SHP77 treated with DMSO at 0.1 percent for 48 hours (cell line): ENCODE results near the gene MRNIP.

Experiments
- DNase-seq: peaks from one replicate; lab custom pipeline; 2025; lab: John Stamatoyannopoulos, UW

MRNIP gene

DNA sequence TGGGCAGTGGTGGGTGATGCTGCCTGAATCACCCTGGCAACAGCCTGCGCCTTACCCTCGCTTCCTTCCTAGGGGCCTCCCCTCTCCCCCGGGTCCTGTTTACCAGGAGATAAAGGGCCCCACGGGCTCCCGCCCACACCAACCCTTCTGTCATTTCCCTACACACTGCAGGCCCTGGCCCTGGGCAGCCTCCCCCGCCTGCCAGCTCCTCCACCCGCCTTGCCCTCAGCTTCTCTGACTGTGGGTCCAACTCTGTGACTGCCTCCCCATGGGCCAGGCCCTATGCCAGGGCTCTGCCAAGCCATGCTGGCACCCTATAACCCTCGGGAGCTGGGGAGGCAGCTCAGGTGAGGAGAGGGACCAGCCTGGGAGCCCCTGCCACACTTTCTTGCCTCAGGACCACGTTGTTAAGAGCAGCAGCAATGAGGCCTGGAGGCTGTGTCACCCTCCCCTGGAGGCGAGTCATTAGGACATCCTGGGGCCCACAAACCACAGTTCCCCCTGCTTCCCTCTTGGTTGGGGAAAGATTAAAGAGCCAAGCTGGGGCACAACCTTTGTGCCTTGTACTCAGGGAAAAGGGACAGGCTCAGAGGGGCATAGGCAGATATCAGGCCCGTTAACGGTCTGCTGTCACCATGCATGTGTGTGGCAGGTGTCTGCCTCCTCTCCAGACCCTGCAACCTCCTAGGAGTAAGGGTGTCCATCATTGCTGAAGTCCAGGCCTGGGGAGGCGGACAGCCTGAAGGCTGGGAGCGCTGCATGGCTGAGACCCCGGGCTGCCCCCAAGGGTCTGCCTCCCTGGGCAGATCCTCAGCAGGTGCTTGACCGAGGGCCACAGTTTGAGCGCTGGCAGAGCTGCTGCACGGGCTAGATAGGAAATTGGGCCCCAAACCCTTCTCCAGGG is 54.7 kb downstream of the MRNIP start:
- DNase-seq: no peak

DNA sequence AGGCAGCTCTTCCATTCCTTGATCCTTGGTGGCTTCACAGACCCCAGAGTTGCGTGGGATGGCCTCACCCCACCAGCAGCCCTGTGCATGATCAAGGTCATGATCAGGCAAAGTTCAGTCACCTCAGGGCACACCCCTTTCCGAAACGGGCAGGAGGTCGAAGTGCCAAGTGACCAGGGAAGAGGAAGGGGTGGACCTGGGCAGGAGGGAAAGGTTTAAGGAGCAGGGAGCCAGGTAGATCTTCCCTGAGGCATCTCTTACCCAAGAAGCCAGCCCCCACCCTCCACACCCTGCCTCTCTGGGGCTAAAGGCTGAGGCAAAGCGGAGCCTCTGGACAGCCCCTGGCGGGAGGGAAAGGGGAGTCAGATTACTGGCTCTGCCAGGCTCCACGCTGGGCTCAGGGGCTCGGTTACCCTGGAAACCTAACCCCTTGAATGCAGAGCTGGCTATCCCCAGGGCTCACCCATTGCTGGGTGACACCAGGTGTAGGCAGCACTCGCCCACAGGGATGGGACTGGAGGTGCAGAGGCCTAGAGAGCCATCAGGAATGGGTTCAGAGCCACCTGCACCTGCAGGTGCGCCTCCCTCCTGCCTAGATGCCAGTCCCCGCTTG is 55.6 kb downstream of the MRNIP start:
- no peak for DNase-seq

DNA sequence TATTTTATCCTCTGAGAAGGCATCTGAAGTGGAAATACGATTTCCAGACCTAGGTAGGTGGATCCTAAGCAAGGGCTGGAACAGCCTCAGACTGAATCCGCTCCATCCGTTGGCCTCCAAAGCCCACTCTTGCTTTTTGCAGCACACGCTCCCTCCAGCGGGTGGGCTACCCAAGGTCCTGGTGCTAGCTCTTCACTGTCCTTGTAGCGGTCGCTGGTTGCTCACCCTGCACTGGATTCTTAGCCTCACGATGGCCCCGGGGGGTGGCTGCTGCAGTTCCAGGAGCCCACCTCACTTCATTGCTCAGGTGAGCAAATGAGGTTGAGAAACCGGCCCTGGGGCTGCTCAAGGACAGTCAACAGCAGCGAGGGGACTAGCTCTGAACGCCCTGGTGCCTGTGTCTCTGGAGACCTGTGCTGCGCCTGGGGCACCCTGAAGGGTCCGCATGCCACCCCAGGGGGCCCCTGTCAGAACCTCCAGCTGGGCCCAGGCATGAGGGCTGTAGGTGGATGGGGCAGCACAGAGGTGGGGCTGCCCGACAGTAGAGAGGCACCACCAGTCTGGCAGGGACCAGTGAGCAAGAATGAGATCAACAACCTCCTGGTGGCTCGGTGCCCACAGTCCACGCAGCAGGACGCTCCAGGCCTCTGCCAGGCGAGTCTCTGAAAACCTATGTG is 56.3 kb downstream of the MRNIP start:
- no peak for DNase-seq

DNA sequence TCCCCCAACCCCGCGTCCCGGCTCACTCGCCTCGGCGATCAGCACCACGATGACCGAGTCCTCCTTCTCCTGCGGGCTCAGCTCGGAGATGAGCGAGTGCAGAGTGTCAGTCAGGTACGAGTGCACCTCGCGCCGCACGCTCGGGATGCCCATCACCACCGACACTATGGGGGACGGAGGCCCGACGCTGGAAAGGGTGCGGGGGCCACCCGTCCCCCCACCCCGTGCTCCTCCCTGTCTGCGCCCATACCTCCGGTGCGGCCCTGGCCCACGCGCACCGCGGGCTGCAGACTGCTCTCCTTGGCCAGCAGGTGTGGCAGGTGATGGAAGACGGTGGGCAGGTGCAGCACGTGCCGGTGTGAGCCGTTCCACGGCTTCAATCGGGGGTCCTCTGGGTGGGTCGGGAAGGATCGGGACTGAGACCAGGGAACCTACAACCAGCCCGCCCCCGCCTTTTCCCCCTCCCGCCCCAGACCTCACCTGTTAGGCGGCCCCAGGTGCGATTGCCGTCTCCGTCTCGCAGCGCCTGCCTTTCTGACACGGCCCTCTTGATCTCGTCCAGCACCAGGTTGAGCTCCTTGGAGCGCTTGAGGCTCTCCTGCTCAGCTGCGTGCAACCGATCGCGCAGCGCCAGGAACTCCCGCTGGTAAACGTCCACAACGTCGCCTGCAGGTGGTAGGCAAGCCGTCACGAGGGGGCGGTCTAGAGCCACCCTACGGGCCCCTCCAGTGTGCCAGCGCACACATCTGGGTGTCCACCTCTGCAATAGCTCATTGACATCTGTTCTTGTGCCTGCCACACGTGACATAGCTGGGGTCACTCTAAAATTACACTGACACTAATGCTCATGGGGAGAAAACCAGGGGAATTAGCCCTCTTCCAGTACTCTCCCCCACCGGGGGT is 57.1 kb downstream of the MRNIP start:
- DNase-seq: no peak

DNA sequence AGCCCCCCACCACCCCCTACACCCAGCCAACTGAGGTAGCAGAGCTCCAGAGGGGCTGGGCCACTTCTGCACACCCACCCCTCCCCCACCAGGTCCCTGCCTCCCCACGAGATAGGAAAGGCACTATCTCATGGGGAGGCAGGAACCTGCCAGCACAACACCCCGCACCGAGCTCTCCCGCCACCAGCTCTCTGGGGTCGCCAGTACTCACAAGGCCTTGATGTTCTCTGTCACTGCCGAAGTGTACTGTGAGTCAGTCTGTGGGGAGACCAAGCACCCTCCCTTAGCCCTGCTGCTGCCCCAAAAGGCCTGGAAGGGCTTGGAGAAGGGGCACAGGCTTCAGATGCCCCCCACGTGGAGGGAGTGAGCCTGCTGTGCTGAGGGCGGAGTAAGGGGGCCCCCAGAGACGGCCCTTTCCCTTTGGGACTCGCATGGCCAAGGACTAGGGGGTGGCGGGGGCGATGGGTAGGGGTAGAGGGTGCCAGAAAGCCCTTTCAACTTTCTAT is 57.9 kb downstream of the MRNIP start:
- DNase-seq: no peak

DNA sequence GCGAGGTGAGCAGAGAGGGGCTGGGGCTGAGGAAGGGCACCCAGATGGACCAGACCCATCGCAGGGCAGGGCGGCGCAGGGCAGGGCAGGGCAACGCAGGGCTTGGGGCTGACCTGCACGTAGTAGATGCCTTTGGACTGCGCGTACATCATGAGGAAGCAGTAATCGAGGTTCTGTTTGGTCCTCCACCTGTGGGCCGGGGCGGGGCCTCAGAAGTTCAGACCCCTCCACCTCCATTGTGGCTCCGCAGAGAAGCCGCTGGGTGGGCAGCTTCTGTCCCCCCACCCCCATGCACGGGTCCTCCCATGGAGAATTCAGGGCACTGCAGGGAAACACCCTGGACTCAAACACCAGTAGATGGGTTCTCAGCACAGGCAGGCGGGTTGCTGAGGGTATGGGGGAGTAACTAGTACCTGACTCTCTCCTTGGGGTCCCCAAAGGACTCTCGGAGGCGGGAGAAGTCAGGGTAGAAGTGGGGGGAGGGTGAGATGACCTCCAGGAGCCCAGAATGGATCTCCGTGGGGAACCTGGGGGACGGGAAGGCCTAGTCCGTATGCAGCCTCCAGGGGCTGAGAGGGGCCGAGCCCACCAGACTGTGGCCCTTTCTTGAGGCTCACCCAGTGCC is 58.4 kb downstream of the MRNIP start:
- no peak for DNase-seq

DNA sequence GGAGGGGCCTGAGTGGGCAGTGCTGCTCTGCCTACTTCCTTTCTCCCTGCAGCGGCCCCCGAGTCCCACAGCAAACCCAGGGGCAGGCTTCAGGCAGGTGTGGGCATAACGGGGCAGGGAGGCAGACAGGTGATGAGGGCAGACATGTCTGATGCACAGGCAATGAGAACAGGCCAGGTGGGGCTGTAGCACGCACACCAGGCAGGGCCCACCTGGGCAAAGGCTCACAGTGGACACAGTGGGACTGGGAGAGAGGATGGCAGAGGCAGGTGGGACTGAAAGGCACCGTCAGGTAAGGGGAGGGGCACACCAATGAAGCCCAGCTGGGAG is 59.0 kb downstream of the MRNIP start:
- DNase-seq: no peak

DNA sequence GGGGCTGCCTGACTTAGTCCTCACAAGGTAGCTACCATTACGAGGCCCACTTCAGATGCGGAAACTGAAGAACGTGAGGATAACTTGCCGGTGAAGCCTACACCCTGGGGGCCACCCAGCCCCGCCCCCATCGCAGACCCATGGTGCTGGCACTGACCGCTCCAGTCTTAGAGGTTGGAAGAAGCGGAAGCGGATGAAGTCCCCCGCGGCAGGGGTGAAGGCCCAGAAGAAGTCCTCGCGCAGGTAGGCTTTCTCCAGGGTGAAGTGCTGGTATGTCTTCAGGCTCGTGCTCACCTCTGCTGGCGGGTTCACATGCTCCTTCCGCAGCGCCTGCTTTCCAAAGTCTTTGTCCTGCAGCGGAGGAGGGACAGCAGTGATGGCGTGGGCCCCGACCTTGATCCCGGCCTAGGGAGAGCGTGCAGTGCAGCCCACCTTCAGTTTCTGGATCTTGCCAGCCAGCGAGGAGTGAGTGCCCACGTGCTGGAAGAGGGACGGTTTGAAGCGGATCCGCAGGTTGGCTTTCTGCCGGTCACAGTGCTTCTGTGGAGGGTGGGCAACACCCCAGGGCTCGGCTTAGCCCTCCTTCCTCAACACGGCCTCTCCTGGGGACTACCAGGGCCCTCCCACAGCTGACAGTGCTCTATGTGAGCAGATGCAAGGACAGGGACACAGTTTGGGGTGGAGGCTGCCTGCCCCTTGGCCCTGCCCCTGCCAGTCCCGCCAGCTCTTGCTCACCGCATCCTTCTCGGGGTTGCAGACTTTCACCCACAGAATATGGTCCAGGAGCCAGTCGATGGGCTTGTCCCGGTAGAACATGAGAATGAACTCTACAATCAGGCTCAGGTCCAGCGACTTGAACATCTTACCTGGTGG is 59.6 kb downstream of the MRNIP start:
- no peak for DNase-seq

DNA sequence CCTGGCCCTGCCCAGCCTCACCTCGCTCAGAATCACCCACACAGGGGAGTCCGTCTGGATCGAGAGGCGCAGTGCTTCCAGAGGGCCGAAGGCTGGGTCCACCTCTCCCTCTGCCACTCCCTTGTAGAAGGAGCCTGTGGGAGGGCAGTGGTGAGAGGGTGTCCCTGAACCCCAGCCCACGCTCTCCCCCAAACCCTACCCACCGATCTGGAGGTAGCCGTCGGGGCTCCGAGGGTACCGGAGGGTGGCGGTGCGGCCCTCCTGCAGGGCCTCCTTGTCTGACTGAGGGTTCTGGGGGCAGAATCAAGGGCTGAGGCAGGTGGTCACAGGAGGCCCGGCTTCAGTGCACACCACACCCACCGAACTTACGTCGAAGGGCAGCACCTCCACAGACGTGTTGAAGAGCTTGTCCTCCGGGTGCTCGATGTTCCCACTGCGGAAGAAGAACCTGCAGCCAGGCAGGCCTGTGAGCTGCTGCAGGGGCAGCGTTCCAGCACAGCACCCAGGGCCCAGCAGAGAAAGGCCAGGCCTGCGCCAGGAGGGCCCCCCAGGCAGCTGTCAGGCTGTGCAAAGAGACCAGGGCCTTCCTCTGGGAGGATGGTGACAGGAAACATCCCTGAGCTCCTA is 60.4 kb downstream of the MRNIP start:
- DNase-seq: no peak

DNA sequence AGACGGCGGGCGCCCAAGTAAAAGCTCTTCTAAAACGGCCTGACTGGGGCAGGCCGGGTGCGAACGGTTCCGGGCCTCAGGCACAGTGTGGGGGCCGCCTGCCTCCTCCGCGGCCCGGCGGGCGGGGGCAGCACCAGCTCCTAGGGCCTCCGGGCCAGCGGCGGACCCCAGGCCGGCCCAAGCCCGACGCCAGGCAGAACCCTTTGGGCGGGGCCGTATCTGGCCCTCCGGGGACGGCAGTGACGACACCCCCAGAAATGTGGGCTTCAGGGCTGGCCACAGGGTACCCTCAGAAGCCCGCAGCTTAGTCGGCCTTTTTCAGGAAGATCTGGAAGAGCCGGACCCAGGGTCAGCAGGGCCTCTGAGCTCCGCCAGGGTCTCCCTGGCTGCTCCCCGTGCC is 60.9 kb downstream of the MRNIP start:
- no peak for DNase-seq

DNA sequence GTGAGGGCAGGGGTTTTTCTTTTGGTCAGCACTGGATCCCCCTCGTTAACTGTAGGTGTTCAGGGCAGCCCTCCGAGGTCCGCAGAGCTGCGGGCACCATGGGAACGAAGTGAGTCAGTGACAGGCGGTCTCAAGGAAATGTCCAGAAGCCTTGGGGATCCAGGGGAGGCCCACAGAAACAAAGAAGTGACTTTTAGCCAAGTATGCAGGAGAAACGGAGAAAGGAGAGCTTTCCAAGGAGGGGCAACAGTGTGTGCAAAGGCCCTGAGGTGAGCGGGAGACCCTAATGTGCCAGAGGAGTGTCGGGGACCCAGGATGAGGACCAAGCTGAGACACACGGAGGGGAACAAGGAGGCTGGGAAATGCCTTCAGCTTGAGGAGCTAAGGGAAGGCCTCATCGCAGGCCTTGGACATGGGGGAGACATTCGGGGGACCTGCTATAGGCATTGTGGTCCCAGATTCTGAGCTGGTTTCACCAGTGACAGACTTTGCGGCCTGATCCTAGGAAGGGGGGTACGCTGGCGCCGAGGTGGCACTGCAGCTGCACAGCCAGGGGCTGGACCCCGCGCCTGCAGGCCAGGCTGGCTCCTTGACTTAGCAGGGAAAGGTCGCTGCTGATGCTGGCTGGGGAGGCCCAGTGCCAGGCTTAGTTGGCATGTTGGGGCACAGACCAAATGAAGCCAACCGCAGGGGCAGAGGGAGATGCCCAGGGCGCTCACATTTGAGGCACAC is 61.6 kb downstream of the MRNIP start:
- no peak for DNase-seq

DNA sequence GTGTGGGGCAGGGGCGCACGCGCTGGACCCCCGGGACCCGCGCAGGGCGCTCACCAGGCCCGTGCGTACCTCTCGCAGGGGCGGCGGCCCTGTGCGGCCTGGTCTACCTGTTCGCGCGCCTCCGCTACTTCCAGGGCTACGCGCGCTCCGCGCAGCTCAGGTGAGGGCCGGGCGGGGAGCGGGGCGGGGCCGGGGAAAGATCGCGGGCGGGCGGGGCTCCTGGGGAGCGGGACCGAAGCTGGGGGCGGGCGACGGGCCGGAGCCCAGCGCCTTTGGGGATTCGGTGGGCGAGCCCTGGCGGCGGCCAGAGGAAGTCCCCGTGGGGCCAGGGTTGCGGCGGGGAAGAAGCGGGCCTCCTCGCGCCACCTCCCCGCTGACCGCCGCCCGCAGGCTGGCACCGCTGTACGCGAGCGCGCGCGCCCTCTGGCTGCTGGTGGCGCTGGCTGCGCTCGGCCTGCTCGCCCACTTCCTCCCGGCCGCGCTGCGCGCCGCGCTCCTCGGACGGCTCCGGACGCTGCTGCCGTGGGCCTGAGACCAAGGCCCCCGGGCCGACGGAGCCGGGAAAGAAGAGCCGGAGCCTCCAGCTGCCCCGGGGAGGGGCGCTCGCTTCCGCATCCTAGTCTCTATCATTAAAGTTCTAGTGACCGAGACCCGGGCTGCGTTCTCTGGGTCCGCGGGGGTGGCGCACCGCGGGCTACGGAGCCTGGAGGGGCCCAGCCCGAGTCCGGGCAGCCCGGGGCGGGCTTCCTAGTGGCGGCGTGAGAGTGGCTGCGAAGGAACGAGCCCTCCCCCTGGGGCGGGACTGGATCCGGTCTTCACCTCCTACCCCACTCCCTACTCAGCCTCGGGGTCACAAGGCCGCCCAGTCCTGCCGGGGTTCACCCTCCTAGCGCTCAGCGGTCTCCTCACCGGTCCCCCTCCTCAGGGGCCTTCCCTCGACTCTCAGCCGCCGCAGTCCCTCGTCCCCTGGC is 62.5 kb downstream of the MRNIP start:
- DNase-seq: peak; percentile 45

DNA sequence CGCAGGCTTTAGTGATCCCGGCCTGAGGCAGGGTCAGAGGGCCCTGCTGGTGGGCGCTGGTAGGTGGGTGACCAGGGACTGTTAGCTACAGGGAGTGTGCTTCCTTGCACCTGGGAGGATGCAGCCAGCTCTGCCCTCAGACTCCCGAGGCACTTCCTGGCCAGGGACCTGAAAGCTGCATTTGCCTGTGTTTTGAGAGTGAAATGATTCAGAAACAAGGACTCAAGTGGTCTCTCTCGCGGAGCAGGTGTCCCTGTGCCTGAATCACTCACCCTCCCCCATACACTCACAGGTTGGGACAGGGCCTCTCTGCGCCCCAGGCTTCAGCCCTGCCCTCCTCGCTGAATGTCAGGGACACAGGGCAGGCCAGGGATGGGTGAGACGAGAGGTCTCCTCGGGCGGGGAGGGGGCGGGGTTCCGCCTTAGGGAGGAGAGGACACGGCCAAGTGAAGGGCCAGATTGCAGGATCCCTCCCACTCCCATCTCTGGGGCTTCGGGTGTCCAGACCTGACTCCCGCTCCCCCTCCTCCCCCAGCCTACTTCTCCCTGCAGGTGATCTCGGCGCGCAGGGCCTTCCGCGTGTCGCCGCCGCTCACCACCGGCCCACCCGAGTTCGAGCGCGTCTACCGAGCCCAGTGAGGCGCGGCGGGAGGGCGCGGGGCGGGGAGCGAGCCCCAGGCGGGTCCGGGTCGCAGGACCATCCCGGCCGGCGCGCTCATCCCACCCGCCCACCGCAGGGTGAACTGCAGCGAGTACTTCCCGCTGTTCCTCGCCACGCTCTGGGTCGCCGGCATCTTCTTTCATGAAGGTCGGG is 63.4 kb downstream of the MRNIP start:
- no peak for DNase-seq

DNA sequence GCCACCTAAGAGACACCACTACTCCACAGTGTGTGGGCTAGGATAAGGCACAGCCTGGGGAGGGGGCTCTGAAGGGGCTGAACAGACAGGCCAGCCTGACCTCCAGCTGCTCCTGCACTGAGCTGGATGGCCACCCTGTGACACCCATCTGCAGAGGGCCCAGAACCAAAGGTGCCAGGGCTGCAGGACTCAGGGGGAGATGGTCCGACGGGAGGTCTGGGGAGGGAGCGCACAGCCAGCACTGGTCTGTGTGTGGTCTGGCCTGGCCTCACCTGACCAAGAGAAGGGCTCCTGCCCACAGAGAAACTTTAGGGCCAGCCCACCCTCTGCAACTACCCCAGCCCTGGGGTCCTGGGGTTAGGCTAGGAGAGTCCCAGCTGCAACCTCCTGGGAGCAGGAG is 64.0 kb downstream of the MRNIP start:
- no peak for DNase-seq

DNA sequence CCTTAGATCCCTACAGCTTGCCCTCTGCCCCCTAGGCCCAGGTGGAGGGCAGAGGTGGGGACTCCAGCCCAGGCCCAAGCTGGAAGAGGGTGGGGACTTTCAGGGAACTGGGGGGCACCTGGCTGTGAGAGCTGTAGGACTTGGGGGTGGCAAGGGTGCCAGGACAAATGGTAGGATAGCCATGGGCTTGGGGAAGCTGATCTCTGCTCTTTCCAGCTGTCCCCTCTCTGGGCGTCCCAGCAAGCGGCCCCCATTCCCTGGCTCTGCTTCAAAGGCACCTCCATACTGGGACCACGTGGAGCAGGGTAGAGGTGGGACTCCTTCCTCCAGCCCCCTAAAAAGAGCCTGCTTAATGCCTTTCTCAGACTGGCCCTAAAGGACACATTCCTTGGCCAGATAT is 64.4 kb downstream of the MRNIP start:
- no peak for DNase-seq

DNA sequence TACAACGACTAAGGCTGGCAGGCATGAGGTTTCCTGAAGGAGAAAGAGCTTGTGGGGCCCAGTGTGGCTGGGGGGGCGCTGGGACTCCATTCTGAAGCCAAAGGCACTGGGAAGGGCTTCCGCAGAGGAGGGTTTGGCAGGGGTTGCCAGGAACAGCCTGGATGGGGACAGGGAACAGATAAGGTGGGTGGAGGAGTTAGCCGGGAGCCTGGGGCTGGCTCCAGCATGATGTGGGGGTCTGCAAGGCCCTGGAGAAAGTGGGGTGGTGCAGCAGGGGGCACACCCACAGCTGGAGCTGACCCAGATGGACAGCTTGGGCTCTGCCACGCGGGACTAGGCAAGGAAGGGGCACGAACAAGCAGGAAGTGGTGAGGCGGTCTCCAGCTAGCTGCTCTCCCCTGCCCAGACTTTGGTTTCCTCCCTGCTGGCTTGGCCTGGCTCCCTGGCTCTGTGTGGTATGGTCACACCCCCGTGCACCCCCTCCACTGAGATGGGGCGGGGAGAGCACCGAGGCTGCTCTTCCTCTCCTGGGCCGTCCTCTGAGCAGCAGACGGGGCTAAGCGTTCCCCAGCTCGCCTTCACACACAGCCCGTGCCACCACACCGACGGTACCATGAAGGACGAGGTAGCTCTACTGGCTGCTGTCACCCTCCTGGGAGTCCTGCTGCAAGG is 65.0 kb downstream of the MRNIP start, which contains the start of gene LTC4S:
LTC4S (plus strand) TSS at position 519 of the 672 bp plus-strand sequence; CDS start at position 614, 95 bp downstream.
- DNase-seq: no peak
